ENCODE data around the gene PNLDC1.

GRCh38 chr6:159759645-159760044 is 40.4 kb upstream of the PNLDC1 start:
- TF ChIP-seq CTCF (IDR thresholded peaks at IDR 0.05; ENCODE audit: low read depth, low read length, poor library complexity, severe bottlenecking) (no peak), EZH2phosphoT487 (IDR thresholded peaks at IDR 0.05; ENCODE audit: borderline replicate concordance, low read length) (no peak)
